ENCODE results near the gene PITPNC1. TPM values are rescaled to one million over a fixed set of nuclear protein-coding genes. Genes with fewer than 3 reads are reported as not detected.

PITPNC1 gene
- total and polyA plus RNA-seq, 2 of the 13 experiments (the other 11 are each of a cell fraction or from before 2014, with no cell fraction given), result 4.1 to 5.7 TPM

DNA sequence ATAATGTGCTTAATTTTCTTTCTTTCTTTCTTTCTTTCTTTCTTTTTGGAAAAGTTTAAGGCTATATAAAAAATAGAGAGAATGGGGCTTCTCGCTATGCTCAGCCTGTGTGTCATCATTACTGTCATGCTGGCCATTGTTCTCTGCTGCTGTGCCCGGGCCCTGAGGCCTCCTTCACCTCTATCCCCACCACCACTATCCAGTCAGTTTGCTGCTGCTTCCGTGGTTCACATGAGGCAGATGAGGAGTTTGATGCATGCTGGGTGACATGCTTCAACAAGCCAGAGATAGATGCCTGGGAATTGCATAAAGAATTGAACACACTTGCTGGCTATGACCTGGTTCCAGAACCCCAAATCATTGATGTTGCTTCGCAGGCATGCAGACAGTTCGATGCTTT, 36.3 kb downstream of the PITPNC1 start:
- ATAC-seq, result no peak
- Histone ChIP-seq H2AFZ (ENCODE audit: low read length) (no peak overlapping the region), H3K4me1 (ENCODE audit: insufficient read depth, low read length) (no peaks in the 10 kb centered on the region), H3K4me2 (ENCODE audit: low read depth, low read length) (no peak overlapping the region), H3K4me3 (replicated peaks in 1 of 3; ENCODE audit: insufficient read depth in 1 of 3, low read depth in 2 of 3, low read length in 3 of 3) (no peak overlapping the region), H3K27me3 (ENCODE audit: control insufficient read depth in 1 of 2, insufficient read depth in 2 of 2, low read length in 2 of 2) (no peaks in the 10 kb centered on the region), H3K9ac (ENCODE audit: insufficient read depth, low read depth, low read length) (no peak overlapping the region), H3K36me3 (replicated peaks in 1 of 2; ENCODE audit: control insufficient read depth in 1 of 2, insufficient read depth in 2 of 2, low read length in 2 of 2) (no peaks in the 10 kb centered on the region), H3K79me2 (ENCODE audit: insufficient read depth, low read length) (no peaks in the 10 kb centered on the region), H3K9me3 (ENCODE audit: low read length) (no peaks in the 10 kb centered on the region), H4K20me1 (ENCODE audit: insufficient read depth, low read length) (no peaks in the 10 kb centered on the region), H3K27ac (ENCODE audit: extremely low read length, insufficient read depth, low read length) (no peak overlapping the region)
- CTCF ChIA-PET (ENCODE audit: low intra/inter-chr PET ratio, low total read pairs), result no interaction called here
- no peak for DNase-seq (ENCODE audit: low spot score)
- POLR2A ChIA-PET, result no interaction called here
- TF ChIP-seq ZNF614 (CRISPR knock-in tag; IDR thresholded peaks at IDR 0.05; ENCODE audit: borderline replicate concordance) (no peak), ZNF615 (CRISPR knock-in tag; IDR thresholded peaks at IDR 0.05; ENCODE audit: borderline replicate concordance) (no peak), ZBTB7B (CRISPR knock-in tag; IDR thresholded peaks at IDR 0.05) (no peak), KLF11 (CRISPR knock-in tag; IDR thresholded peaks at IDR 0.05) (no peak), SMARCE1 (IDR thresholded peaks at IDR 0.05; ENCODE audit: borderline replicate concordance) (no peak), REXO4 (CRISPR knock-in tag; IDR thresholded peaks at IDR 0.05; ENCODE audit: borderline replicate concordance) (no peak), MZF1 (CRISPR knock-in tag; IDR thresholded peaks at IDR 0.05; ENCODE audit: borderline replicate concordance) (no peak), TEF (CRISPR knock-in tag; IDR thresholded peaks at IDR 0.05) (no peak), PRPF4 (IDR thresholded peaks at IDR 0.05; ENCODE audit: low read depth, low read length, poor library complexity, severe bottlenecking) (no peak), AHR (CRISPR knock-in tag; IDR thresholded peaks at IDR 0.05) (no peak), ZNF18 (CRISPR knock-in tag; IDR thresholded peaks at IDR 0.05; ENCODE audit: insufficient replicate concordance) (no peak), ZNF44 (CRISPR knock-in tag; IDR thresholded peaks at IDR 0.05) (no peak), HNRNPH1 (optimal IDR thresholded peaks at IDR 0.05; ENCODE audit: low read depth, low read length) (no peak), SIX4 (CRISPR knock-in tag; IDR thresholded peaks at IDR 0.05) (no peak)
- TF ChIP-seq, protein P1, sequence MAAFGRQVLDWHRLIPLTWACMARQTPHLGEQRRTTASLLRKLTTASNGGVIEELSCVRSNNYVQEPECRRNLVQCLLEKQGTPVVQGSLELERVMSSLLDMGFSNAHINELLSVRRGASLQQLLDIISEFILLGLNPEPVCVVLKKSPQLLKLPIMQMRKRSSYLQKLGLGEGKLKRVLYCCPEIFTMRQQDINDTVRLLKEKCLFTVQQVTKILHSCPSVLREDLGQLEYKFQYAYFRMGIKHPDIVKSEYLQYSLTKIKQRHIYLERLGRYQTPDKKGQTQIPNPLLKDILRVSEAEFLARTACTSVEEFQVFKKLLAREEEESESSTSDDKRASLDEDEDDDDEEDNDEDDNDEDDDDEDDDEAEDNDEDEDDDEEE (CRISPR knock-in tag; IDR thresholded peaks at IDR 0.05), result no peak
- in situ Hi-C loops (cut with HindIII; ENCODE audit: extremely low pct_ligation_motif_present, low pct_unique_long_range_greater_than_20kb) (no loop called here), intact Hi-C loops (cut with micrococcal nuclease; ENCODE audit: unreplicated experiment) (no loop called here)
- BruUV-seq (replicated peaks), result no TSS peak
- 56% methylated on average over 5 of the region's 5 CpGs for WGBS (ENCODE audit: low lambda C conversion rate)
- FAIRE-seq, result no peak
